Measurements from ENCODE around the gene PVRIG. TPM values are rescaled to one million over a fixed set of nuclear protein-coding genes. Genes with fewer than 3 reads are reported as not detected.
"Not testable (repeated sequence)": the region's sequence is repeated elsewhere in the genome, so short reads cannot be mapped to it uniquely, and the experiment has no call there.

The PVRIG gene
- total and polyA plus RNA-seq, 2 donors: 0.21 to 0.77 TPM

GRCh38 chr7:100265851-100266250, 46.1 kb downstream of the PVRIG start:
- not testable (repeated sequence) for H3K36me3 ChIP-seq (ENCODE audit: insufficient read depth); DNase-seq (ENCODE audit: extremely low spot score); H3K4me3 ChIP-seq (ENCODE audit: low read depth, low read length); H3K27ac ChIP-seq (ENCODE audit: low read depth); H3K4me1 ChIP-seq (ENCODE audit: insufficient read depth)
- WGBS: 71% methylated on average over 5 of the region's 5 CpGs

- no peak overlapping the region for H3K4me3 ChIP-seq (ENCODE audit: low read depth, low read length)
- WGBS: 90% methylated on average over 10 of the region's 10 CpGs
- no peak overlapping the region for H3K27ac ChIP-seq (ENCODE audit: low read depth)
- H3K4me1 ChIP-seq (ENCODE audit: insufficient read depth): no peaks in the 10 kb centered on the region
- H3K36me3 ChIP-seq (ENCODE audit: insufficient read depth): no peaks in the 10 kb centered on the region
- DNase-seq (ENCODE audit: extremely low spot score): no peak
Observed at GRCh38 chr7:100266576-100267354, 47.0 kb downstream of the PVRIG start.

GRCh38 chr7:100267648-100268047, 47.9 kb downstream of the PVRIG start:
- H3K27ac ChIP-seq (ENCODE audit: low read depth): no peak overlapping the region
- 95% methylated on average over 6 of the region's 6 CpGs for WGBS

GRCh38 chr7:100268882-100269281, 49.1 kb downstream of the PVRIG start:
- not testable (repeated sequence) for H3K27ac ChIP-seq (ENCODE audit: low read depth); DNase-seq (ENCODE audit: extremely low spot score); H3K4me3 ChIP-seq (ENCODE audit: low read depth, low read length); H3K4me1 ChIP-seq (ENCODE audit: insufficient read depth); H3K36me3 ChIP-seq (ENCODE audit: insufficient read depth)
- 91% methylated on average over 11 of the region's 11 CpGs for WGBS

More at GRCh38 chr7:100267648-100268047, 47.9 kb downstream of the PVRIG start:
- no peak for DNase-seq (ENCODE audit: extremely low spot score)
- Histone ChIP-seq H3K4me1 (ENCODE audit: insufficient read depth) (no peaks in the 10 kb centered on the region), H3K36me3 (ENCODE audit: insufficient read depth) (no peaks in the 10 kb centered on the region), H3K4me3 (ENCODE audit: low read depth, low read length) (no peak overlapping the region)

- not testable (repeated sequence) for H3K4me3 ChIP-seq (ENCODE audit: low read depth, low read length); H3K27ac ChIP-seq (ENCODE audit: low read depth); H3K4me1 ChIP-seq (ENCODE audit: insufficient read depth); H3K36me3 ChIP-seq (ENCODE audit: insufficient read depth); DNase-seq (ENCODE audit: extremely low spot score)
- WGBS: 87% methylated on average over 14 of the region's 14 CpGs
Observed at GRCh38 chr7:100269306-100270045, 49.7 kb downstream of the PVRIG start.

GRCh38 chr7:100270046-100270918, 50.5 kb downstream of the PVRIG start:
- not testable (repeated sequence) for DNase-seq (ENCODE audit: extremely low spot score); H3K4me1 ChIP-seq (ENCODE audit: insufficient read depth); H3K36me3 ChIP-seq (ENCODE audit: insufficient read depth); H3K27ac ChIP-seq (ENCODE audit: low read depth); H3K4me3 ChIP-seq (ENCODE audit: low read depth, low read length)
- 18% methylated on average over 16 of the region's 23 CpGs for WGBS

Other genes with a start within 250 kb of the PVRIG start
- gene AZGP1, start 243.9 kb upstream of the PVRIG start, total RNA-seq: 1.9 TPM
- 9.3 TPM for gene AZGP1, start 243.9 kb upstream of the PVRIG start, polyA plus RNA-seq
- 51.5 TPM for gene ZKSCAN1, start 204.4 kb upstream of the PVRIG start, total RNA-seq
- 14.3 TPM for gene ZKSCAN1, start 204.4 kb upstream of the PVRIG start, polyA plus RNA-seq
- gene ZSCAN21, start 170.2 kb upstream of the PVRIG start, total RNA-seq: 10.4 TPM
- gene ZSCAN21, start 170.2 kb upstream of the PVRIG start, polyA plus RNA-seq: 11.6 TPM
- gene ZNF3, start 138.2 kb upstream of the PVRIG start, total RNA-seq: 38.3 TPM
- gene ZNF3, start 138.2 kb upstream of the PVRIG start, polyA plus RNA-seq: 17.4 TPM
- gene COPS6, start 131.0 kb upstream of the PVRIG start, total RNA-seq: 36.1 TPM
- 160 TPM for gene COPS6, start 131.0 kb upstream of the PVRIG start, polyA plus RNA-seq
- 44.6 TPM for gene MCM7, start 118.6 kb upstream of the PVRIG start, total RNA-seq
- 62.5 TPM for gene MCM7, start 118.6 kb upstream of the PVRIG start, polyA plus RNA-seq
- gene AP4M1, start 118.3 kb upstream of the PVRIG start, total RNA-seq: 13.9 TPM
- 23.9 TPM for gene AP4M1, start 118.3 kb upstream of the PVRIG start, polyA plus RNA-seq
- gene TAF6, start 100.6 kb upstream of the PVRIG start, total RNA-seq: 20.6 TPM
- 55.4 TPM for gene TAF6, start 100.6 kb upstream of the PVRIG start, polyA plus RNA-seq
- gene CNPY4, start 100.3 kb upstream of the PVRIG start, total RNA-seq: 34.5 TPM
- gene CNPY4, start 100.3 kb upstream of the PVRIG start, polyA plus RNA-seq: 26.1 TPM
- 1.3 TPM for gene MBLAC1, start 93.0 kb upstream of the PVRIG start, total RNA-seq
- 4.7 TPM for gene MBLAC1, start 93.0 kb upstream of the PVRIG start, polyA plus RNA-seq
- 36.3 TPM for gene LAMTOR4, start 71.0 kb upstream of the PVRIG start, total RNA-seq
- gene LAMTOR4, start 71.0 kb upstream of the PVRIG start, polyA plus RNA-seq: 251 TPM
- 5.4 TPM for gene TRAPPC14, start 61.2 kb upstream of the PVRIG start, total RNA-seq
- gene TRAPPC14, start 61.2 kb upstream of the PVRIG start, polyA plus RNA-seq: 11.6 TPM
- gene GAL3ST4, start 51.3 kb upstream of the PVRIG start, total RNA-seq: 6.5 TPM
- 9.8 TPM for gene GAL3ST4, start 51.3 kb upstream of the PVRIG start, polyA plus RNA-seq
- gene GPC2, start 42.6 kb upstream of the PVRIG start, total RNA-seq: 3.7 TPM
- gene GPC2, start 42.6 kb upstream of the PVRIG start, polyA plus RNA-seq: 0.80 TPM
- gene STAG3, start 42.0 kb upstream of the PVRIG start, total RNA-seq: 0.90 TPM
- 0.61 TPM for gene STAG3, start 42.0 kb upstream of the PVRIG start, polyA plus RNA-seq
- not detected for gene SPDYE3, start 87.8 kb downstream of the PVRIG start, total RNA-seq
- 0.10 TPM for gene SPDYE3, start 87.8 kb downstream of the PVRIG start, polyA plus RNA-seq
- gene PILRB, start 138.2 kb downstream of the PVRIG start, total RNA-seq: 16.3 TPM
- gene PILRB, start 138.2 kb downstream of the PVRIG start, polyA plus RNA-seq: 34.4 TPM
- gene PILRA, start 153.5 kb downstream of the PVRIG start, total RNA-seq: 2.2 TPM
- 27.8 TPM for gene PILRA, start 153.5 kb downstream of the PVRIG start, polyA plus RNA-seq
- 4.2 TPM for gene ZCWPW1, start 208.8 kb downstream of the PVRIG start, total RNA-seq
- 8.7 TPM for gene ZCWPW1, start 208.8 kb downstream of the PVRIG start, polyA plus RNA-seq
- gene MEPCE, start 209.9 kb downstream of the PVRIG start, total RNA-seq: 22.6 TPM
- gene MEPCE, start 209.9 kb downstream of the PVRIG start, polyA plus RNA-seq: 40.4 TPM
- gene PPP1R35, start 216.5 kb downstream of the PVRIG start, total RNA-seq: 5.1 TPM
- gene PPP1R35, start 216.5 kb downstream of the PVRIG start, polyA plus RNA-seq: 33.6 TPM
- gene SPACDR, start 244.3 kb downstream of the PVRIG start, total RNA-seq: not detected
- 0.62 TPM for gene SPACDR, start 244.3 kb downstream of the PVRIG start, polyA plus RNA-seq